ENCODE measurements around the gene CMTM8. TPM values are rescaled to one million over a fixed set of nuclear protein-coding genes. Genes with fewer than 3 reads are reported as not detected.

Gene CMTM8
- total and polyA plus RNA-seq, 5 experiments from 2014 or later = 2.0 to 8.6 (median 2.8) TPM

- Mint-ChIP-seq H3K27ac (peak overlapping the region in 1 of 10 donors; percentile 49), H3K4me1 (peaks cover 8 to 28% (median 12%) of the 10 kb centered on the region in 4 donors), H3K4me3 (peak overlapping the region in 3 of 10 donors; percentile 12 to 47 (median 34)), H3K9me3 (peaks cover 0 to 9% (median 4%) of the 10 kb centered on the region in 9 donors), H3K27me3 (peaks cover 0 to 2% (median 0%) of the 10 kb centered on the region in 5 donors), H3K36me3 (peaks cover 3 to 9% (median 5%) of the 10 kb centered on the region in 3 donors)
- ATAC-seq = no peak
- POLR2A ChIA-PET = no interaction called here
- no peak for DNase-seq
Observed at GRCh38 chr3:32257042-32257441, 18.6 kb downstream of the CMTM8 start.

DNA sequence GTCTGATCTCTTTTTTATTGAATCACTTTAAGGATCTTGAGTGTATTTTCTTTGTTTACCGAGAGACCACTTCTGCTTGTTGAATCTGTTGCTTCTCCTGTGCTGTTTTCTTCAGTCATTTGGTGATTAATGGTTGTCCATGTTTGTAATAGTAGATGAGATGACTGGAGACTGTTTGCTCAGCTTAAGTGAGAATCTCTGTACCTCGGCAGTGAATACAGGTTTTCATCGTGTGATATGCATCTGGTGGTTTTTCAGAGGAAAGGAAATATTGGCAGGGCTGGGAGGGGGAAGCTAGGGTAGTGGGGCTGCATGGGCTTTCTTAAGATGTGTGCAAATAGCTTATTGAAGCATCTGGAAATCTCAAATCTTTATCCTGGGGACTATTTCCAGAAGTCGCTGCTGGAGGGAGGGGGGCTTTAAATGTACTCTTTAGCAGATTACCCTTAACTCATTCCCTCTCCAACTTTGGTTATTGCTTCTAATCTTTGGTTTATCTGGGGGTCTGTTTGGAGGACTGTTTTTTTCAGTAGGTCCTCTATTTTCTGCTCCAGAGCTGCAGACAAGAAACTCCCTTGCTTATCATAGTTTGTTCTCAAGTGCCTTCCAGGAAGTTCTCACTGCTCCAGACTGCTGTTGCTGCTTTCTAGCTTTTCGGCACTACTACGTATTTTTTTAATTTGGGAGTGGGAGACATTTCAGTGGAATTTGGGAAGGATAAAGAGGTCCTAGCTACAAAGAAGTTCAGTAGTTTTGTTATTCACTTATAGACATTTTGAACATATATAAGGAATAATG lies 19.4 kb downstream of the CMTM8 start:
- Mint-ChIP-seq H3K27me3 (peaks cover 0 to 2% (median 0%) of the 10 kb centered on the region in 5 donors), H3K27ac (peak overlapping the region in 3 of 10 donors; percentile 28 to 49 (median 40)), H3K4me1 (peaks cover 8 to 28% (median 12%) of the 10 kb centered on the region in 4 donors), H3K4me3 (peak overlapping the region in 3 of 10 donors; percentile 34 to 64 (median 47)), H3K9me3 (peaks cover 0 to 9% (median 4%) of the 10 kb centered on the region in 9 donors), H3K36me3 (peaks cover 5 to 9% (median 6%) of the 10 kb centered on the region in 3 donors)
- ATAC-seq = peak in 1 of 2 donors; percentile 30
- DNase-seq = no peak
- POLR2A ChIA-PET = interaction anchor here (0.6 kb wide), 1 partner anchor 119 kb away, joined by 4 read pairs; no protein-coding TSS in a partner anchor

DNA sequence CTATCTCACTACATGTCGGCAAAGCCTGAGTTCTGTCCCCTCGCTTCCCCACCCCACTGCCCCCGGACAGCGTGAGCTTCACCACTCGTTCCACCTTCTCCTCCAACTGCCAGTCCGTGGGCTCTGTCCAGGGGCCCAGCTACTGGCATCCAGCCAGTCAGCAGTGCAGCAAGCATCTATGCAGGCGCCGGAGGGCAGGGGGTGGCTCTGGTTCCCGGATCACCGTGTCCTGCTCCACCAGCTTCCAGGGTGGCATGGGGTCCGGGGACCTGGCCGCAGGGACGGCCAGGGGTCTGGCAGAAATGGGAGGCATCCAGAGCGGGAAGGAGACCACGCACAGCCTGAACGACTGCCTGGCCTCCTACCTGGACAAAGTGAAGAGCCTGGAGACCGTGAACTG lies 20.4 kb downstream of the CMTM8 start:
- ATAC-seq (no peak), DNase-seq (no peak)
- Mint-ChIP-seq H3K4me1 (peaks cover 8 to 28% (median 13%) of the 10 kb centered on the region in 4 donors), H3K9me3 (peaks cover 0 to 9% (median 4%) of the 10 kb centered on the region in 9 donors), H3K27me3 (peaks cover 0 to 2% (median 0%) of the 10 kb centered on the region in 5 donors), H3K36me3 (peaks cover 5 to 9% (median 6%) of the 10 kb centered on the region in 3 donors), H3K27ac (no peak overlapping the region), H3K4me3 (no peak overlapping the region)
- POLR2A ChIA-PET = no interaction called here

DNA sequence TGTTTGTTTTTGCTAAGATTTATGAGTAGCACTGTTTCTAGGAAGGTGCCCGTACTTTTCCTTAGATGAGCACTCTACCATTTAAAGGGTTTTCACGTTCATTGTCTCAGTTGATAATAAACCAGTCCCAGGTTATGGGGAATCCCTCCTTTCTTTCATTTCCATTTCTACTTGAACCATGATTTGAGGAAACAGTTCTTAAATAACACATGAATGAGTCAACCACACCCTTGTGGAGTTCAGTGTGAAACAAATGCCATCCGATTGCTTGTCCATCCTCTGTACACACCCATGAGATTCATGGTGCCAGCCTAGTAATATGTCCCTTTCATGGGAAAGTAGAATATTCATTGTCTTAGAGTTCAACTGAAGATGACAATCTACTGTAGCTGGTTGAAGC lies 23.1 kb downstream of the CMTM8 start:
- POLR2A ChIA-PET = no interaction called here
- Mint-ChIP-seq H3K27me3 (no peaks in the 10 kb centered on the region), H3K4me3 (no peak overlapping the region), H3K4me1 (peaks cover 8 to 23% (median 13%) of the 10 kb centered on the region in 4 donors), H3K9me3 (no peaks in the 10 kb centered on the region), H3K27ac (no peak overlapping the region), H3K36me3 (peaks cover 0 to 3% (median 0%) of the 10 kb centered on the region in 3 donors)
- ATAC-seq = no peak
- no peak for DNase-seq

- H3K27ac Mint-ChIP-seq = no peak overlapping the region
- ATAC-seq = no peak
- no peaks in the 10 kb centered on the region for H3K27me3 Mint-ChIP-seq
- peaks cover 7 to 16% (median 11%) of the 10 kb centered on the region in 4 donors for H3K4me1 Mint-ChIP-seq
- no peak overlapping the region for H3K4me3 Mint-ChIP-seq
- no peak for DNase-seq
- no peaks in the 10 kb centered on the region for H3K9me3 Mint-ChIP-seq
- H3K36me3 Mint-ChIP-seq = peaks cover 0 to 3% (median 0%) of the 10 kb centered on the region in 3 donors
- POLR2A ChIA-PET = interaction anchor here (0.5 kb wide), 1 partner anchor 814 kb away, joined by 7 read pairs; no protein-coding TSS in a partner anchor
Observed at GRCh38 chr3:32262201-32262600, 23.7 kb downstream of the CMTM8 start.

DNA sequence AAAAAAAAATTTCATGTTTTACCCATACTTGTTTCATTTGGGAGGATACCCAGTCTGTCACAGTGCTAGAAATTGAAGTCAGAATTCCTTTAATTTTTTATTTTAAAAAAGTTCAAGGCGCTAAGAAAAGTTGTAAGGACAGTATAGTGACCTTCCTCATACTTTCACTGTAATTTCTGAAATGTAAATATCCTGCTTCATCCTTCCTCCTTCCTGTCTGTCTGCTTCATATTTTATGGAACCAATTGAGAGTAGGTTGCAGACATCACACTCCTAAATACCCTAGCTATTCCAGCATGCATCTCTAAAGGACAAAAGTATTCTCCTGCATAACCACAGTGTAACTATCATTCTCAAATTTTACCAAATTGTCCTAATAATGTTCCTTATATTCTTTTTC lies 35.8 kb downstream of the CMTM8 start:
- Mint-ChIP-seq H3K36me3 (peaks cover 0 to 1% (median 0%) of the 10 kb centered on the region in 3 donors), H3K27me3 (no peaks in the 10 kb centered on the region), H3K4me1 (peaks cover 3 to 12% (median 9%) of the 10 kb centered on the region in 4 donors), H3K27ac (no peak overlapping the region), H3K9me3 (peaks cover 0 to 2% (median 0%) of the 10 kb centered on the region in 9 donors), H3K4me3 (no peak overlapping the region)
- DNase-seq = no peak
- POLR2A ChIA-PET = no interaction called here
- ATAC-seq = no peak

- Mint-ChIP-seq H3K27ac (no peak overlapping the region), H3K27me3 (no peaks in the 10 kb centered on the region), H3K36me3 (no peaks in the 10 kb centered on the region), H3K4me3 (no peak overlapping the region), H3K4me1 (peaks cover 3 to 12% (median 9%) of the 10 kb centered on the region in 4 donors), H3K9me3 (no peaks in the 10 kb centered on the region)
- ATAC-seq = no peak
- POLR2A ChIA-PET = no interaction called here
- no peak for DNase-seq
Observed at GRCh38 chr3:32275506-32275905, 37.0 kb downstream of the CMTM8 start.

DNA sequence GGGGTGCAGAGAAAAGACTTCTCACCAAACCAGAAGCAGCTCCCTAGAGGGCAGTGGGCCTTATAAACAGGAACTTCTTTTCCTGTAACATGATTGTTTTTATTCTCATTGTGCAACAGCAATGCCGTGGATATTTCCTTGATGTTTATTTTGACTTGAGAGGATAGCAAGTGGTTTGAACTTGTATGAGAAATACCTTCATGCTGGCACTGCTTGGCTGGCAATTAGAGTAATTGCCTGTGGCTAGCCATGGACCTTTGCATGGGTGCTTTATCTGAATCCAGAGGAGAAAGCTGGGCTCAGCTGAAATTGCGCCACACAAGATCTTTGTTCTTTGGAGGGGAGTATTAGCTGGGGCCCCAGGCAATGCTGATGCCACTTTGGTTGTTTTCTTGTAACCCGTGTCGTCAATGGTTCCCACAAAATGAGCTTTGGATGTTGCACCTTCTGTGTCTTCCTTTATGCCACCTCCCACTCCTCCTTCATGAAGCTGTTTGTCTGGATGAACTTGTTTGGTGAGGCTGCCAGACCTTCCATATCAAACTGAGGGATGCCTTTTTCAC lies 37.9 kb downstream of the CMTM8 start:
- Mint-ChIP-seq H3K36me3 (no peaks in the 10 kb centered on the region), H3K27ac (peak overlapping the region in 1 of 10 donors; percentile 62)
- POLR2A ChIA-PET = no interaction called here

GRCh38 chr3:32278714-32279113 lies 40.2 kb downstream of the CMTM8 start:
- no peaks in the 10 kb centered on the region for H3K36me3 Mint-ChIP-seq
- H3K27me3 Mint-ChIP-seq = no peaks in the 10 kb centered on the region
- H3K4me3 Mint-ChIP-seq = no peak overlapping the region
- DNase-seq (no peak), ATAC-seq (no peak)
- peaks cover 3 to 22% (median 11%) of the 10 kb centered on the region in 4 donors for H3K4me1 Mint-ChIP-seq
- POLR2A ChIA-PET = interaction anchor here (0.5 kb wide), 1 partner anchor 179 kb away, joined by 3 read pairs; no protein-coding TSS in a partner anchor
- H3K27ac Mint-ChIP-seq = no peak overlapping the region
- no peaks in the 10 kb centered on the region for H3K9me3 Mint-ChIP-seq

More for the DNA sequence above, 37.9 kb downstream of the CMTM8 start:
- H3K9me3 Mint-ChIP-seq = no peaks in the 10 kb centered on the region
- DNase-seq (no peak), ATAC-seq (no peak)
- H3K4me1 Mint-ChIP-seq = peaks cover 3 to 12% (median 9%) of the 10 kb centered on the region in 4 donors
- H3K4me3 Mint-ChIP-seq = no peak overlapping the region
- H3K27me3 Mint-ChIP-seq = no peaks in the 10 kb centered on the region

GRCh38 chr3:32280262-32280910 lies 41.9 kb downstream of the CMTM8 start:
- Mint-ChIP-seq H3K27me3 (no peaks in the 10 kb centered on the region), H3K27ac (no peak overlapping the region), H3K4me1 (peaks cover 11 to 29% (median 14%) of the 10 kb centered on the region in 4 donors), H3K9me3 (no peaks in the 10 kb centered on the region), H3K36me3 (no peaks in the 10 kb centered on the region), H3K4me3 (no peak overlapping the region)
- POLR2A ChIA-PET = no interaction called here
- ATAC-seq (no peak), DNase-seq (no peak)

GRCh38 chr3:32281570-32282106 lies 43.2 kb downstream of the CMTM8 start:
- ATAC-seq = no peak
- POLR2A ChIA-PET = no interaction called here
- Mint-ChIP-seq H3K27ac (peak overlapping the region in 1 of 10 donors; percentile 1), H3K9me3 (no peaks in the 10 kb centered on the region), H3K36me3 (no peaks in the 10 kb centered on the region), H3K4me1 (peaks cover 13 to 30% (median 20%) of the 10 kb centered on the region in 4 donors), H3K27me3 (no peaks in the 10 kb centered on the region), H3K4me3 (no peak overlapping the region)
- DNase-seq = no peak

- Mint-ChIP-seq H3K4me1 (peaks cover 13 to 33% (median 23%) of the 10 kb centered on the region in 4 donors), H3K4me3 (no peak overlapping the region), H3K27ac (no peak overlapping the region), H3K9me3 (no peaks in the 10 kb centered on the region), H3K27me3 (no peaks in the 10 kb centered on the region), H3K36me3 (no peaks in the 10 kb centered on the region)
- no peak for DNase-seq
- no peak for ATAC-seq
- POLR2A ChIA-PET = no interaction called here
Observed at GRCh38 chr3:32282578-32283154, 44.2 kb downstream of the CMTM8 start.
